Activated CD4-positive, alpha-beta T cell treated with anti-CD3 and anti-CD28 coated beads for 36 hours (primary cell): ENCODE measurements around the gene DNAJC10. TPM values are rescaled to one million over a fixed set of nuclear protein-coding genes. Genes with fewer than 3 reads are reported as not detected.
"Not testable (repeated sequence)": the region's sequence is repeated elsewhere in the genome, so short reads cannot be mapped to it uniquely, and the experiment has no call there.

ENCODE experiments used
- ATAC-seq: fragments of 200-7000 bp; cut with Tn5 transposase; one replicate; pipeline ENCODE4 v1.10.0; 2021; ENCODE audit warnings: mild to moderate bottlenecking, moderate library complexity
- CTCF ChIA-PET: fragments of 350-600 bp; sonication (Branson Sonifier 250); formaldehyde crosslinking; loops from one replicate; lab custom pipeline; 2021; ENCODE audit warnings: antibody characterized with exemption; lab: Charles Lee
- POLR2A ChIA-PET: fragments of 350-600 bp; sonication (Branson Sonifier 250); formaldehyde crosslinking; loops from one replicate; lab custom pipeline; 2021; ENCODE audit warnings: antibody characterized with exemption, inconsistent platforms; lab: Charles Lee
- DNase-seq: peaks from one replicate; pipeline ENCODE4 v3.0.0-alpha.2; 2020
- H3K27ac Mint-ChIP-seq: one replicate; pipeline ENCODE4 v1.8.0; 2021; ENCODE audit warnings: mixed read lengths
- H3K27me3 Mint-ChIP-seq: one replicate; pipeline ENCODE4 v1.8.0; 2021; ENCODE audit warnings: mixed read lengths
- H3K36me3 Mint-ChIP-seq: one replicate; pipeline ENCODE4 v1.8.0; 2021; ENCODE audit warnings: low read depth, mixed read lengths
- H3K4me1 Mint-ChIP-seq: one replicate; pipeline ENCODE4 v1.8.0; 2021; ENCODE audit warnings: mixed read lengths
- H3K4me3 Mint-ChIP-seq: one replicate; pipeline ENCODE4 v1.8.0; 2021; ENCODE audit warnings: mild to moderate bottlenecking, moderate library complexity, mixed read lengths
- H3K9me3 Mint-ChIP-seq: one replicate; pipeline ENCODE4 v1.8.0; 2021; ENCODE audit warnings: low read depth, mixed read lengths
- intact Hi-C, 2 experiments: fragments of 100-400 bp; cut with DNase I in 1 of 2; cut with micrococcal nuclease in 1 of 2; formaldehyde crosslinking; loops; one replicate each; pipeline versions ENCODE4 v1.14.2 to v1.15.1; 2022 to 2024; cut with DNase I, micrococcal nuclease
- total RNA-seq, 2 experiments: library from RNA; stranded (reverse); gene quantifications; one replicate each; pipeline ENCODE4 v1.2.3, GENCODE V29; 2021

Gene DNAJC10
- total RNA-seq, 2 experiments from 2014 or later, result 41.7 to 48.9 TPM

DNA sequence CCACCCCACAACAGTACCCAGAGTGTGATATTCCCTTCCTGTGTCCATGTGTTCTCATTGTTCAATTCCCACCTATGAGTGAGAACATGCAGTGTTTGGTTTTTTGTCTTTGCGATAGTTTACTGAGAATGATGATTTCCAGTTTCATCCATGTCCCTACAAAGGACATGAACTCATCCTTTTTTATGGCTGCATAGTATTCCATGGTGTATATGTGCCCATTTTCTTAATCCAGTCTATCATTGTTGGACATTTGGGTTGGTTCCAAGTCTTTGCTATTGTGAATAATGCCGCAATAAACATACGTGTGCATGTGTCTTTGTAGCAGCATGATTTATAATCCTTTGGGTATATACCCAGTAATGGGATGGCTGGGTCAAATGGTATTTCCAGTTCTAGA, 29.8 kb downstream of the DNAJC10 start:
- H3K4me1 Mint-ChIP-seq, intact Hi-C loops, CTCF ChIA-PET, H3K4me3 Mint-ChIP-seq, H3K27me3 Mint-ChIP-seq, POLR2A ChIA-PET, H3K9me3 Mint-ChIP-seq, DNase-seq, H3K27ac Mint-ChIP-seq, ATAC-seq: not testable (repeated sequence)
- H3K36me3 Mint-ChIP-seq, result peaks cover 58% of the 10 kb centered on the region

DNA sequence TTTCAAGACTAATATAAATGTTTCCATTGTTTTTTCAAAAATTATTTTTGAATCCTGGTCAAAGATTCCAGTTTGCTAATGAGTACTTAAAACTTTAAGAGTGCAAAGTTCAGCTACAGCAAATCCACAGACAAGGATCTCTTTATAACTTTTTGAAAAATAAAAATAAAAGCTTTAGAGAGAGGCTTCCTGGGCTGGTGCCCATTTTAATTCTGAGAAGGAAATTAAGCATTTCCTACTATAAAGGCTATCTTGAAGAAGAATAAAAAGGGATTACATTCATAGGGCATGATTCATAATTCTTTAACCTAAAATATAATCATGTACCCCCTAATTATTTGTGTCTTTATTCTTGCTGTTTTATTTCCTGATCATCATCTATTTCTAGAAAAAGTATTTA, 38.2 kb downstream of the DNAJC10 start:
- H3K4me1 Mint-ChIP-seq, result no peaks in the 10 kb centered on the region
- intact Hi-C loops, result no loop called here
- peaks cover 44% of the 10 kb centered on the region for H3K36me3 Mint-ChIP-seq
- H3K27me3 Mint-ChIP-seq, result no peaks in the 10 kb centered on the region
- no peaks in the 10 kb centered on the region for H3K9me3 Mint-ChIP-seq
- DNase-seq, result no peak
- H3K4me3 Mint-ChIP-seq, result no peak overlapping the region
- ATAC-seq, result no peak
- ChIA-PET CTCF (interaction anchor here (0.6 to 0.7 kb wide), 2 partner anchors 84 to 148 kb away, joined by 3 read pairs; no protein-coding TSS in a partner anchor), POLR2A (no interaction called here)
- no peak overlapping the region for H3K27ac Mint-ChIP-seq

DNA sequence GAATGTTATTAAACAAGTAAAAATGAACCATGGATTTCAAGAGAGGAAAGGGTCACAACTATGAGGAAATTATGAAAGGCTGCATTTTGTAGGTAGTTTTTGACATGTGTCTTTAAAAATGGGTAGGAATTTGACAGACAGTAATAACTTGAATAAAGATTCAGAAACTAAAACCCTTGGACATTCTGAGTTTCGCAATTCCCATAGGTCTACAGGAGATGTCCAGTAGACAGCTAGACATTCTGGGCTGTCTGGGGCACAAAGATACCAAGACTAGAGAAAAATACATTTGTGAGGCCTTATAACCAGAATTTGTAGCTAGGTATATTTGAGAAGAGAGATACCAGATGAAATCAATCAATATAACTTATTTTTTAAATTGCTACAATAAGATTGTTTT, 42.3 kb downstream of the DNAJC10 start:
- DNase-seq, result no peak
- Mint-ChIP-seq H3K27me3 (no peaks in the 10 kb centered on the region), H3K9me3 (no peaks in the 10 kb centered on the region), H3K27ac (no peak overlapping the region), H3K4me1 (no peaks in the 10 kb centered on the region), H3K36me3 (peaks cover 45% of the 10 kb centered on the region), H3K4me3 (no peak overlapping the region)
- intact Hi-C loops, result no loop called here
- CTCF ChIA-PET, result interaction anchor here (0.6 to 1.4 kb wide), 2 partner anchors 32 to 91 kb away, joined by 3 read pairs; no protein-coding TSS in a partner anchor
- no peak for ATAC-seq
- POLR2A ChIA-PET, result interaction anchor here (0.6 kb wide), 1 partner anchor 343 kb away, joined by 7 read pairs; no protein-coding TSS in a partner anchor

DNA sequence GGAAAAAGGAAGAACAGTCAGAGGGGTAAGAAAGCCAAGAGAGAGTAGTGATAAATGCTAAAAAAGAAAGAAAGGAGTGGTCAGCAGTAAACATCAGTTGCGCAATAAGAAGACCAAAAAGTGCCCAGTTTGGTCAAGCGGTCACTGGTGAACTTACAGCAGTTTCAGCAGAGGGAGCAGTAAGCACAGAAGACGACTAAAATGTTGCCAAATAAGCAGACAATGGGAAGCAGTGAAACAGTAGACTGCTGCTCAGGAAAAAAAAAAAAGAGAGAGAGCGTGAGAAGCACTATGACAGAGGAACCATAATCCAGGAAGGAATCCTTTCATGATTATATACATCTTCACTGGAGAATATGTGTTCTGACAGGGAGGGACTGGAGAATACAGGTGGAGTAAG, 45.8 kb downstream of the DNAJC10 start:
- POLR2A ChIA-PET, result no interaction called here
- Mint-ChIP-seq H3K9me3 (no peaks in the 10 kb centered on the region), H3K27me3 (no peaks in the 10 kb centered on the region), H3K36me3 (peaks cover 53% of the 10 kb centered on the region), H3K27ac (no peak overlapping the region), H3K4me3 (no peak overlapping the region), H3K4me1 (no peaks in the 10 kb centered on the region)
- intact Hi-C loops, result loop anchor here (2.0 kb wide), 1 partner anchor 219 kb away; no protein-coding TSS in a partner anchor
- DNase-seq, result no peak
- no peak for ATAC-seq
- CTCF ChIA-PET, result no interaction called here

DNA sequence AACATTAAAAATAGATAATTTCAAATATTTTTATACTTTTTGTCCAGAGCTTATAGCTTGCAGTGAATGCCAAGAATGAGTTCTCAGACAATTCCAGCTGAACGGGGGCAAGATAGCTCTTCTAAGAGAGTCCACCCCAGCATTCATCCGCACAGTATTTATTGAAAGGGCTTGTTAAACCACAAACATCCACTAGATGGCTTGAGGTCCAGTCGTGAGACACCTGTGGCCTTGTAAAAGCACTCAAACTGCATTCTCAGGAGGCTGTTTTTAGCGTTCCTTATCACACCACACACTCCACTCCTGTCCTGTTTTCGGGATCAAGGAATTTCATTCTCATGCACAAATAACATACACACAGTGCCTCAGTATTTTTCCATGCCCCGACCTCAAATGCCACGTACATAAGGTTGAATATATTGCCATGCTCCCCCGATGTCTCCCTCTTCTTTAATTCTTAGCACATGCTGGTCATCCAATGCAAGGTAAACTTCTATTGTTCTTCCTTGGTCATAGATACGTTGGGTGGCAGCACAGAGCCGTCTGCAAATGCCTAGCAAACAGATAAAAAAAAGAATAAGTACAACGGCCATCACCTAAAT, 47.4 kb downstream of the DNAJC10 start:
- ChIA-PET CTCF (interaction anchor here (0.8 to 1.0 kb wide), 3 partner anchors 51 to 315 kb away, joined by 3 read pairs; partner anchors contain the start of gene DUSP19), POLR2A (no interaction called here)
- ATAC-seq (no peak), DNase-seq (no peak)
- intact Hi-C loops, result loop anchor here (2.0 kb wide), 1 partner anchor 217 kb away; no protein-coding TSS in a partner anchor
- Mint-ChIP-seq H3K27ac (no peak overlapping the region), H3K9me3 (peaks cover 3% of the 10 kb centered on the region), H3K4me1 (no peaks in the 10 kb centered on the region), H3K4me3 (no peak overlapping the region), H3K36me3 (peaks cover 62% of the 10 kb centered on the region), H3K27me3 (no peaks in the 10 kb centered on the region)

DNA sequence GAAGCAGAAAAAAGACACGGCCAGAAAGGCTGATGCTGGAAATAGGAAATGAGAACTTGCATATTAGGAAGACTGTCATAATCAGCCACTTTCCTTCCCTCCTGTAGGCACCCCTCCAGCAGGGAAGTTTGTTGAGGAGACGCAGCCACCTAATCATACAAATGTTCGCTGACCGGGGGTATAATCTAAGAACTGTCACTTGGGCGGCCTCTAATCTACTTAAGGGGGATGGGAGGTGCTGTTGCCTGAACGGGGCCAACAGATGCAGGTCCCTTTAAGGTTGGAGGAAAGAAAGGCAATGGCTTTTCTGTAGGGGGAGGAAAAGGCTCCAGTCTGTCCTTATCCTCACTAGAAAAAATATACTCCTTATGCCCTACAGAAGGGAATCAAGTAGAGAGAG, 50.6 kb downstream of the DNAJC10 start:
- H3K27ac Mint-ChIP-seq, result no peak overlapping the region
- H3K27me3 Mint-ChIP-seq, result no peaks in the 10 kb centered on the region
- ATAC-seq, result no peak
- no peaks in the 10 kb centered on the region for H3K4me1 Mint-ChIP-seq
- no peak overlapping the region for H3K4me3 Mint-ChIP-seq
- intact Hi-C loops, result no loop called here
- H3K9me3 Mint-ChIP-seq, result peaks cover 17% of the 10 kb centered on the region
- peaks cover 78% of the 10 kb centered on the region for H3K36me3 Mint-ChIP-seq
- ChIA-PET POLR2A (interaction anchor here (0.6 kb wide), 1 partner anchor 16 kb away, joined by 3 read pairs; no protein-coding TSS in a partner anchor), CTCF (interaction anchor here (1.0 kb wide), 1 partner anchor 214 kb away, joined by 7 read pairs; no protein-coding TSS in a partner anchor)
- no peak for DNase-seq

DNA sequence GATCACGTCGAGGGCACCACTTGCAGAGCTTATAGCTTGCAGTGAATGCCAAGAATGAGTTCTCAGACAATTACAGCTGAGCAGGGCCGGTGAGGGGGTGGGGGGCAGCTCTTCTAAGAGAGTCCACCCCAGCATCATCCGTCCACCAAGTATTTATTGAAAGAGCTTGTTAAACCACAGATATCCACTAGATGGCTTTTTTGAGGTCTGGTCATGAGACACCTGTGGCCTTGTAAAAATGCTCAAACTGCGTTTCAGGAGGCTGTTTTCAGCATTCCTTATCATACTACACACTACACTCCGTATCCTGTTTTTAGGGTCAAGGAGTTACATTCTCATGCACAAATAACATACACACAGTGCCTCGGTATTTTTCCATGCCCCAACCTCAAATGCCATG, 51.5 kb downstream of the DNAJC10 start:
- ChIA-PET CTCF (interaction anchor here (0.7 to 1.7 kb wide), 6 partner anchors 11 to 216 kb away, joined by 3 to 13 read pairs (median 4); no protein-coding TSS in a partner anchor), POLR2A (no interaction called here)
- ATAC-seq (no peak), DNase-seq (no peak)
- Mint-ChIP-seq H3K4me1 (no peaks in the 10 kb centered on the region), H3K27me3 (no peaks in the 10 kb centered on the region), H3K27ac (no peak overlapping the region), H3K36me3 (peaks cover 81% of the 10 kb centered on the region), H3K4me3 (no peak overlapping the region), H3K9me3 (peaks cover 21% of the 10 kb centered on the region)
- intact Hi-C loops, result no loop called here

DNA sequence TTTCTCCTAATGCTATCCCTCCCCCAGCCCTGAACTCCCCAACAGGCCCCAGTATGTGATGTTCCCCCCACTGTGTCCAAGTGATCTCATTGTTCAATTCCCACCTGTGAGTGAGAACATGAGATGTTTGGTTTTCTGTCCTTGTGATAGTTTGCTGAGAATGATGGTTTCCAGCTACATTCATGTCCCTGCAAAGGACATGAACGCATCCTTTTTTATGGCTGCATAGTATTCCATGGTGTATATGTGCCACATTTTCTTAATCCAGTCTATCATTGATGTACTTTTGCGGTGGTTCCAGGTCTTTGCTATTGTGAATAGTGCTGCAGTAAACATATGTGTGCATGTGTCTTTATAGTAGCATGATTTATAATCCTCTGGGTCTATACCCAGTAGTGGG, 52.9 kb downstream of the DNAJC10 start:
- CTCF ChIA-PET, POLR2A ChIA-PET, H3K4me3 Mint-ChIP-seq, ATAC-seq, H3K4me1 Mint-ChIP-seq, H3K27me3 Mint-ChIP-seq, H3K27ac Mint-ChIP-seq, intact Hi-C loops, DNase-seq: not testable (repeated sequence)
- Mint-ChIP-seq H3K36me3 (peaks cover 83% of the 10 kb centered on the region), H3K9me3 (peaks cover 21% of the 10 kb centered on the region)

DNA sequence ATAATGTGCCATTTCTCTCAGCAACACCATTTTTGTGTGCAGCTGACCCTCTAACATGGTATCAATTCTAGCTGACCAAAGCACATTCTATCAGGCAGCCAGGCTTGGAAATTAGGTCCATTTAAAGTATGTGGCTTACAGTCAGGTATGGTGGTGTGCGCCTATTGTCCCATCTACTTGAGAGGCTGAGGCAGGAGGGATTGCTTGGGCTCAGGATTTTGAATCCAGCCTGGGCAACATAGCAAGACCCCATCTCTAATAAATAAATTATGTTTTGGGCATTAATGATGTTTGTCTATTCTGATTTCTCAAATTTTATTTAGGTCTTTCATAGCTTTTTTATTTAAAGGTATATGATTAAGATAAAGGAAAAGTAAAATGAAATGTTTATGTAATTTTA, 63.3 kb downstream of the DNAJC10 start:
- Mint-ChIP-seq H3K27ac (no peak overlapping the region), H3K9me3 (peaks cover 2% of the 10 kb centered on the region), H3K4me3 (no peak overlapping the region), H3K27me3 (no peaks in the 10 kb centered on the region), H3K4me1 (no peaks in the 10 kb centered on the region), H3K36me3 (peaks cover 33% of the 10 kb centered on the region)
- POLR2A ChIA-PET, result no interaction called here
- DNase-seq, result no peak
- no peak for ATAC-seq
- CTCF ChIA-PET, result interaction anchor here (0.9 to 1.4 kb wide), 4 partner anchors 8 to 235 kb away, joined by 3 to 4 read pairs (median 4); no protein-coding TSS in a partner anchor
- intact Hi-C loops, result no loop called here

DNA sequence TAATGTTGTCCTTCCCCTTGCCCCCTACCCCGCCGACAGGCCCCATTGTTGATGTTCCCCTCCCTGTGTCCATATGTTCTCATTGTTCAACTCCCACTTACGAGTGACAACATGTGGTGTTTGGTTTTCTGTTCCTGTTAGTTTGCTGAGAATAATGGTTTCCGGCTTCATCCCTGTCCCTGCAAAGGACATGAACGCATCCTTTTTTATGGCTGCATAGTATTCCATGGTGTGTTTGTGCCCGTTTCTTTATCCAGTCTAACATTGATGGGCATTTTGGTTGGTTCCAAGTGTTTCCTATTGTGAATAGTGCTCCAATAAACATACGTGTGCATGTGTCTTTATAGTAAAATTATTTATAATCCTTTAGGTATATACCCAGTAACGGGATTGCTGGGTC, 65.0 kb downstream of the DNAJC10 start:
- intact Hi-C loops, result loop anchor here in 1 of 2 experiments (5.0 kb wide), 1 partner anchor 201 kb away; no protein-coding TSS in a partner anchor
- H3K36me3 Mint-ChIP-seq, result peaks cover 31% of the 10 kb centered on the region
- H3K4me3 Mint-ChIP-seq, H3K9me3 Mint-ChIP-seq, POLR2A ChIA-PET, H3K4me1 Mint-ChIP-seq, DNase-seq, H3K27me3 Mint-ChIP-seq, ATAC-seq, CTCF ChIA-PET, H3K27ac Mint-ChIP-seq: not testable (repeated sequence)

DNA sequence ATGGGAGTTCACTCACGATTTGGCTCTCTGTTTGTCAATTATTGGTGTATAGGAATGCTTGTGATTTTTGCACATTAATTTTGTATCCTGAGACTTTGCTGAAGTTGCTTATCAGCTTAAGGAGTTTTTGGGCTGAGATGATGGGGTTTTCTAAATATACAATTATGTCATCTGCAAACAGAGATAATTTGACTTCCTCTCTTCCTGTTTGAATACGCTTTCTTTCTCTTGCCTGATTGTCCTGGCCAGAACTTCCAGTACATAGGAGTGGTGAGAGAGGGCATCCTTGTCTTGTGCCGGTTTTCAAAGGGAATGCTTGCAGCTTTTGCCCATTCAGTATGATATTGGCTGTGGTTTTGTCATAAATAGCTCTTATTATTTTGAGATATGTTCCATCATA, 66.6 kb downstream of the DNAJC10 start:
- H3K27me3 Mint-ChIP-seq, ATAC-seq, H3K9me3 Mint-ChIP-seq, H3K4me1 Mint-ChIP-seq, H3K4me3 Mint-ChIP-seq, H3K27ac Mint-ChIP-seq, POLR2A ChIA-PET, DNase-seq: not testable (repeated sequence)
- CTCF ChIA-PET, result interaction anchor here (1.0 kb wide), 1 partner anchor 34 kb away, joined by 3 read pairs; no protein-coding TSS in a partner anchor
- intact Hi-C loops, result loop anchor here in 1 of 2 experiments (5.0 kb wide), 1 partner anchor 200 kb away; no protein-coding TSS in a partner anchor
- H3K36me3 Mint-ChIP-seq, result peaks cover 23% of the 10 kb centered on the region
